Adrenal gland (tissue), 12 donors: ENCODE measurements around the gene HOXC11. TPM values are rescaled to one million over a fixed set of nuclear protein-coding genes. Genes with fewer than 3 reads are reported as not detected.

Experiments
- DNase-seq, 7 donors: peaks; one replicate each; pipeline ENCODE4 v3.0.0-alpha.2; 2019 to 2020
- H3K27ac ChIP-seq, 5 donors: fragments of 200-600 bp; sonication (generic) in 4 of 5; 1 replicate in 3 of 5; 2 replicates in 2 of 5; pipeline versions ENCODE4 v1.5.1 to v1.8.0; 2016 to 2020; ENCODE audit warnings: mild to moderate bottlenecking in 1 of 5
- H3K27me3 ChIP-seq: fragments of 200-600 bp; 2 replicates; pipeline ENCODE4 v1.8.0; 2021
- H3K36me3 ChIP-seq, 2 donors: fragments of 200-600 bp; replicated peaks in 1 of 2; 1 replicate in 1 of 2; 2 replicates in 1 of 2; pipeline versions ENCODE4 v1.5.1 to v1.8.0; 2018 to 2022
- H3K4me1 ChIP-seq, 2 donors: fragments of 200-600 bp; replicated peaks in 1 of 2; 1 replicate in 1 of 2; 2 replicates in 1 of 2; pipeline versions ENCODE4 v1.5.1 to v1.8.0; 2018 to 2021
- H3K4me3 ChIP-seq, 4 donors: fragments of 200-600 bp; sonication (generic) in 3 of 4; one replicate each; pipeline ENCODE4 v1.5.1; 2016 to 2018
- H3K9me3 ChIP-seq, 3 donors: fragments of 200-600 bp; sonication (generic) in 1 of 3; replicated peaks in 1 of 3; 1 replicate in 2 of 3; 2 replicates in 1 of 3; pipeline versions ENCODE4 v1.5.1 to v1.8.0; 2016 to 2021
- CTCF ChIP-seq, 6 experiments: fragments of 450-650 bp in 4 of 6; fragments of 200-600 bp in 2 of 6; sonication (generic) in 1 of 6; IDR thresholded peaks; 1 replicate in 5 of 6; 2 replicates in 1 of 6; pipeline versions ENCODE4 v1.5.1 to v1.8.0; 2016 to 2021; ENCODE audit warnings: antibody characterized with exemption in 6 of 6, mild to moderate bottlenecking in 2 of 6, moderate library complexity in 1 of 6
- POLR2A ChIP-seq, 2 donors: fragments of 450-650 bp; IDR thresholded peaks; one replicate each; pipeline ENCODE4 v1.6.1; 2017; ENCODE audit warnings: antibody characterized with exemption in 2 of 2, mild to moderate bottlenecking in 2 of 2, moderate library complexity in 1 of 2
- WGBS, 4 donors: extraction: QIAGEN DNeasy Blood & Tissue Kit in 2 of 4; methylation state at CpG; one replicate each; pipeline versions ENCODE4 v1.1.5 to v1.1.7; 2013 to 2017; 5-methylcytosine and 5-hydroxymethylcytosine counted together
- intact Hi-C, 2 donors: fragments of 100-400 bp; cut with DNase I; formaldehyde crosslinking; loops; one replicate each; pipeline versions ENCODE4 v1.14.1 to v1.15.0; 2022 to 2023
- polyA plus RNA-seq, 3 donors: library from polyadenylated mRNA; stranded (reverse); fragments of 200-250 nt in 2 of 3; fragments of 350-450 nt in 1 of 3; fragmentation: Illumina TruSeq in 1 of 3; extraction: RNeasy Lipid Tissue Mini Kit (QIAGEN cat#74804) in 1 of 3; gene quantifications; one replicate each; pipeline ENCODE4 v1.2.3, GENCODE V29; 2013 to 2014
- total RNA-seq, 9 donors: library from RNA; depleted of rRNA in 4 of 9; stranded (reverse); fragments of >200 nt in 4 of 9; fragments of 120-200 nt in 1 of 9; fragmentation: NEBNext Ultra II Directional in 1 of 9; extraction: Animal tissue kit (Norgen Biotek cat#: 25700) in 1 of 9; gene quantifications; one replicate each; pipeline versions ENCODE4 v1.1.0 to v1.2.4, GENCODE V29; 2013 to 2023
- donor health status: healthy with polysubstance abuse.
- donor health status: Bipolar disorder and iron deficiency.
- donor health status: DM: yes; HTN: yes; CAD: no.
- donor health status: DM: no; HTN: no; CAD: no.
- donor health status: DM: no; HTN: no; CAD: no.
- donor health status: DM: yes; HTN: yes; CAD: no.

Gene HOXC11
- total and polyA plus RNA-seq, 12 donors, result not detected

GRCh38 chr12:54019091-54019811, 46.3 kb downstream of the HOXC11 start:
- Histone ChIP-seq H3K27me3 (no peaks in the 10 kb centered on the region), H3K27ac (peak overlapping the region; percentile 25 to 96 (median 91)), H3K36me3 (no peaks in the 10 kb centered on the region), H3K9me3 (no peaks in the 10 kb centered on the region), H3K4me1 (peaks cover 11 to 15% of the 10 kb centered on the region in 2 donors), H3K4me3 (peak overlapping the region in 2 of 4 donors; percentile 18 to 73)
- no peak for DNase-seq
- 28 to 50% (median 35%) methylated on average over 21 to 43 of the region's 43 CpGs for WGBS, 4 donors
- intact Hi-C loops, result no loop called here
- TF ChIP-seq CTCF (IDR thresholded peaks at IDR 0.05) (no peak), POLR2A (IDR thresholded peaks at IDR 0.05) (no peak)

GRCh38 chr12:54019924-54020590, 47.1 kb downstream of the HOXC11 start:
- H3K4me3 ChIP-seq, result peak overlapping the region in 1 of 4 donors; percentile 73
- H3K27me3 ChIP-seq, result no peaks in the 10 kb centered on the region
- DNase-seq, result peak; percentile 44 to 86 (median 64)
- TF ChIP-seq CTCF (IDR thresholded peaks at IDR 0.05), result no peak
- TF ChIP-seq POLR2A (IDR thresholded peaks at IDR 0.05), result peak in 1 of 2 donors; percentile 9
- no peaks in the 10 kb centered on the region for H3K9me3 ChIP-seq
- intact Hi-C loops, result no loop called here
- WGBS, 4 donors, result 13 to 21% (median 18%) methylated on average over 10 of the region's 10 CpGs
- no peaks in the 10 kb centered on the region for H3K36me3 ChIP-seq
- H3K4me1 ChIP-seq, result peaks cover 11 to 15% of the 10 kb centered on the region in 2 donors
- peak overlapping the region; percentile 25 to 96 (median 91) for H3K27ac ChIP-seq

- TF ChIP-seq CTCF (IDR thresholded peaks at IDR 0.05) (no peak), POLR2A (IDR thresholded peaks at IDR 0.05) (no peak)
- peak overlapping the region in 4 of 5 donors; percentile 86 to 96 (median 93) for H3K27ac ChIP-seq
- peaks cover 11 to 15% of the 10 kb centered on the region in 2 donors for H3K4me1 ChIP-seq
- DNase-seq, result no peak
- H3K9me3 ChIP-seq, result no peaks in the 10 kb centered on the region
- 52 to 83% (median 66%) methylated on average over 19 to 23 of the region's 23 CpGs for WGBS, 4 donors
- intact Hi-C loops, result no loop called here
- no peaks in the 10 kb centered on the region for H3K36me3 ChIP-seq
- no peaks in the 10 kb centered on the region for H3K27me3 ChIP-seq
- H3K4me3 ChIP-seq, result peak overlapping the region in 1 of 4 donors; percentile 73
Measured at GRCh38 chr12:54020591-54021405, 47.9 kb downstream of the HOXC11 start.
